ENCODE measurements around the gene MRPL9. TPM values are rescaled to one million over a fixed set of nuclear protein-coding genes. Genes with fewer than 3 reads are reported as not detected.

The MRPL9 gene
- total RNA-seq, 2 experiments from 2014 or later = 139 to 184 TPM

Other genes with a start within 250 kb of the MRPL9 start
- 1 to 10 TPM; 3.2 TPM for gene TUFT1, start 223.2 kb downstream of the MRPL9 start, total RNA-seq
- gene SNX27, start 151.4 kb downstream of the MRPL9 start, total RNA-seq = 10 to 100 TPM; 28.5 to 29.1 TPM
- gene CELF3, start 46.7 kb downstream of the MRPL9 start, total RNA-seq = not detected
- not detected for gene RIIAD1, start 42.0 kb downstream of the MRPL9 start, total RNA-seq
- 10 to 100 TPM; 18.4 to 19.9 TPM for gene TDRKH, start 27.0 kb upstream of the MRPL9 start, total RNA-seq
- under 1 TPM; 0.09 to 0.18 TPM for gene LINGO4, start 41.9 kb upstream of the MRPL9 start, total RNA-seq
- gene RORC, start 68.3 kb upstream of the MRPL9 start, total RNA-seq = 1 to 10 TPM; 3.8 to 3.9 TPM
- gene C2CD4D, start 76.3 kb upstream of the MRPL9 start, total RNA-seq = 1 to 10 TPM; 2.1 to 2.4 TPM
- gene THEM5, start 90.2 kb upstream of the MRPL9 start, total RNA-seq = not detected
- 10 to 100 TPM; 23.9 to 26.0 TPM for gene THEM4, start 146.0 kb upstream of the MRPL9 start, total RNA-seq
- gene S100A10, start 230.4 kb upstream of the MRPL9 start, total RNA-seq = 100 to 1,000 TPM; 230 to 246 TPM

Measured in activated CD4-positive, alpha-beta T cell treated with anti-CD3 and anti-CD28 coated beads for 36 hours (primary cell).